Measurements from ENCODE around the gene DPP3.

The DPP3 gene

GRCh38 chr11:66450560-66450959 is 29.7 kb upstream of the DPP3 start:
- H4K91ac ChIP-seq (ENCODE audit: low read depth, low read length, poor library complexity) = no peak overlapping the region
- no peak overlapping the region for H3K4me3 ChIP-seq (ENCODE audit: low read length in 2 of 2)
- no peak overlapping the region for H2AK5ac ChIP-seq (ENCODE audit: low read depth, low read length)
- no peaks in the 10 kb centered on the region for H3K36me3 ChIP-seq (replicated peaks in 1 of 2; ENCODE audit: control insufficient read depth in 2 of 2, insufficient read depth in 2 of 2, low read length in 2 of 2)
- no peak overlapping the region for H2BK12ac ChIP-seq (ENCODE audit: low read length)
- H2BK120ac ChIP-seq (ENCODE audit: low read depth, low read length) = no peak overlapping the region
- no CpG with 5 or more reads among the region's 4 CpGs for WGBS, 2 donors (ENCODE audit: extremely low coverage in 2 of 2, insufficient read length in 2 of 2, insufficient replicate concordance in 1 of 2)
- peaks cover 0 to 11% (median 0%) of the 10 kb centered on the region in 3 experiments for H3K27me3 ChIP-seq (ENCODE audit: control insufficient read depth in 3 of 3, insufficient read depth in 3 of 3, low read depth in 1 of 3, low read length in 3 of 3)
- H3K79me1 ChIP-seq (ENCODE audit: low read depth, low read length) = no peaks in the 10 kb centered on the region
- H3K4me2 ChIP-seq (ENCODE audit: insufficient read depth, low read length, poor library complexity, severe bottlenecking) = no peak overlapping the region
- peaks cover 4 to 5% of the 10 kb centered on the region in 2 donors for H3K9me3 ChIP-seq (replicated peaks in 1 of 2; ENCODE audit: control insufficient read depth in 2 of 2, insufficient read depth in 1 of 2, low read depth in 1 of 2, low read length in 2 of 2)
- no peak overlapping the region for H3K4ac ChIP-seq (ENCODE audit: low read length)
- DNase-seq (ENCODE audit: low spot score) = no peak
- H2BK5ac ChIP-seq (ENCODE audit: low read length) = no peak overlapping the region
- no peak overlapping the region for H3K27ac ChIP-seq (replicated peaks; ENCODE audit: low read length)
- no peaks in the 10 kb centered on the region for H3K4me1 ChIP-seq (ENCODE audit: control insufficient read depth in 2 of 2, insufficient read depth in 1 of 2, low read depth in 1 of 2, low read length in 2 of 2)
- no peak overlapping the region for H3K9ac ChIP-seq (ENCODE audit: low read depth, low read length, poor library complexity)
- H2AFZ ChIP-seq (ENCODE audit: low read length) = no peak overlapping the region
- H3K14ac ChIP-seq (ENCODE audit: low read length) = no peak overlapping the region
- H4K8ac ChIP-seq (ENCODE audit: low read depth, low read length) = no peak overlapping the region
- no peak overlapping the region for H2BK15ac ChIP-seq (ENCODE audit: low read length)
- no peak overlapping the region for H3K23ac ChIP-seq (ENCODE audit: low read depth, low read length, poor library complexity)
- no peak overlapping the region for H3K18ac ChIP-seq (ENCODE audit: low read length)

- no peaks in the 10 kb centered on the region for H3K36me3 ChIP-seq (replicated peaks in 1 of 2; ENCODE audit: control insufficient read depth in 2 of 2, insufficient read depth in 2 of 2, low read length in 2 of 2)
- no CpG with 5 or more reads among the region's 4 CpGs for WGBS, 2 donors (ENCODE audit: extremely low coverage in 2 of 2, insufficient read length in 2 of 2, insufficient replicate concordance in 1 of 2)
- H4K8ac ChIP-seq (ENCODE audit: low read depth, low read length) = no peak overlapping the region
- H3K79me1 ChIP-seq (ENCODE audit: low read depth, low read length) = no peaks in the 10 kb centered on the region
- H2AFZ ChIP-seq (ENCODE audit: low read length) = no peak overlapping the region
- no peaks in the 10 kb centered on the region for H3K4me1 ChIP-seq (ENCODE audit: control insufficient read depth in 2 of 2, insufficient read depth in 1 of 2, low read depth in 1 of 2, low read length in 2 of 2)
- DNase-seq (ENCODE audit: low spot score) = no peak
- H3K4ac ChIP-seq (ENCODE audit: low read length) = no peak overlapping the region
- no peak overlapping the region for H3K18ac ChIP-seq (ENCODE audit: low read length)
- H2AK5ac ChIP-seq (ENCODE audit: low read depth, low read length) = no peak overlapping the region
- no peak overlapping the region for H3K14ac ChIP-seq (ENCODE audit: low read length)
- H3K4me2 ChIP-seq (ENCODE audit: insufficient read depth, low read length, poor library complexity, severe bottlenecking) = no peak overlapping the region
- H3K9ac ChIP-seq (ENCODE audit: low read depth, low read length, poor library complexity) = no peak overlapping the region
- no peak overlapping the region for H3K27ac ChIP-seq (replicated peaks; ENCODE audit: low read length)
- H4K91ac ChIP-seq (ENCODE audit: low read depth, low read length, poor library complexity) = no peak overlapping the region
- no peak overlapping the region for H3K4me3 ChIP-seq (ENCODE audit: low read length in 2 of 2)
- H3K9me3 ChIP-seq (replicated peaks in 1 of 2; ENCODE audit: control insufficient read depth in 2 of 2, insufficient read depth in 1 of 2, low read depth in 1 of 2, low read length in 2 of 2) = peaks cover 4 to 5% of the 10 kb centered on the region in 2 donors
- no peak overlapping the region for H2BK12ac ChIP-seq (ENCODE audit: low read length)
- H2BK15ac ChIP-seq (ENCODE audit: low read length) = no peak overlapping the region
- H2BK5ac ChIP-seq (ENCODE audit: low read length) = no peak overlapping the region
- peaks cover 0 to 11% (median 0%) of the 10 kb centered on the region in 3 experiments for H3K27me3 ChIP-seq (ENCODE audit: control insufficient read depth in 3 of 3, insufficient read depth in 3 of 3, low read depth in 1 of 3, low read length in 3 of 3)
- H3K23ac ChIP-seq (ENCODE audit: low read depth, low read length, poor library complexity) = no peak overlapping the region
- H2BK120ac ChIP-seq (ENCODE audit: low read depth, low read length) = no peak overlapping the region
Measured at GRCh38 chr11:66451663-66452062, 28.6 kb upstream of the DPP3 start.

- Histone ChIP-seq H2BK120ac (ENCODE audit: low read depth, low read length) (no peak overlapping the region), H2BK12ac (ENCODE audit: low read length) (no peak overlapping the region), H3K27me3 (ENCODE audit: control insufficient read depth in 3 of 3, insufficient read depth in 3 of 3, low read depth in 1 of 3, low read length in 3 of 3) (peaks cover 0 to 11% (median 0%) of the 10 kb centered on the region in 3 experiments), H3K4me2 (ENCODE audit: insufficient read depth, low read length, poor library complexity, severe bottlenecking) (no peak overlapping the region), H4K8ac (ENCODE audit: low read depth, low read length) (no peak overlapping the region), H3K14ac (ENCODE audit: low read length) (no peak overlapping the region), H3K79me1 (ENCODE audit: low read depth, low read length) (no peaks in the 10 kb centered on the region), H3K18ac (ENCODE audit: low read length) (no peak overlapping the region), H2AK5ac (ENCODE audit: low read depth, low read length) (no peak overlapping the region), H3K9ac (ENCODE audit: low read depth, low read length, poor library complexity) (no peak overlapping the region), H2BK15ac (ENCODE audit: low read length) (no peak overlapping the region), H3K36me3 (replicated peaks in 1 of 2; ENCODE audit: control insufficient read depth in 2 of 2, insufficient read depth in 2 of 2, low read length in 2 of 2) (no peaks in the 10 kb centered on the region), H3K27ac (replicated peaks; ENCODE audit: low read length) (no peak overlapping the region), H3K23ac (ENCODE audit: low read depth, low read length, poor library complexity) (no peak overlapping the region), H3K4me3 (ENCODE audit: low read length in 2 of 2) (no peak overlapping the region), H3K9me3 (replicated peaks in 1 of 2; ENCODE audit: control insufficient read depth in 2 of 2, insufficient read depth in 1 of 2, low read depth in 1 of 2, low read length in 2 of 2) (peaks cover 4 to 5% of the 10 kb centered on the region in 2 donors), H2BK5ac (ENCODE audit: low read length) (no peak overlapping the region), H3K4ac (ENCODE audit: low read length) (no peak overlapping the region), H2AFZ (ENCODE audit: low read length) (no peak overlapping the region), H3K4me1 (ENCODE audit: control insufficient read depth in 2 of 2, insufficient read depth in 1 of 2, low read depth in 1 of 2, low read length in 2 of 2) (no peaks in the 10 kb centered on the region), H4K91ac (ENCODE audit: low read depth, low read length, poor library complexity) (no peak overlapping the region)
- no peak for DNase-seq (ENCODE audit: low spot score)
- WGBS, 2 donors (ENCODE audit: extremely low coverage in 2 of 2, insufficient read length in 2 of 2, insufficient replicate concordance in 1 of 2) = no CpG with 5 or more reads among the region's 6 CpGs
Measured at GRCh38 chr11:66454247-66454646, 26.0 kb upstream of the DPP3 start.

GRCh38 chr11:66454828-66455227 is 25.4 kb upstream of the DPP3 start:
- H3K18ac ChIP-seq (ENCODE audit: low read length) = no peak overlapping the region
- H2BK15ac ChIP-seq (ENCODE audit: low read length) = no peak overlapping the region
- no peak overlapping the region for H3K27ac ChIP-seq (replicated peaks; ENCODE audit: low read length)
- no CpG with 5 or more reads among the region's 3 CpGs for WGBS, 2 donors (ENCODE audit: extremely low coverage in 2 of 2, insufficient read length in 2 of 2, insufficient replicate concordance in 1 of 2)
- no peaks in the 10 kb centered on the region for H3K36me3 ChIP-seq (replicated peaks in 1 of 2; ENCODE audit: control insufficient read depth in 2 of 2, insufficient read depth in 2 of 2, low read length in 2 of 2)
- no peak overlapping the region for H4K8ac ChIP-seq (ENCODE audit: low read depth, low read length)
- H3K14ac ChIP-seq (ENCODE audit: low read length) = no peak overlapping the region
- H2BK12ac ChIP-seq (ENCODE audit: low read length) = no peak overlapping the region
- no peak overlapping the region for H4K91ac ChIP-seq (ENCODE audit: low read depth, low read length, poor library complexity)
- H3K4ac ChIP-seq (ENCODE audit: low read length) = no peak overlapping the region
- H2BK5ac ChIP-seq (ENCODE audit: low read length) = no peak overlapping the region
- no peak overlapping the region for H2AK5ac ChIP-seq (ENCODE audit: low read depth, low read length)
- peaks cover 0 to 8% (median 0%) of the 10 kb centered on the region in 3 experiments for H3K27me3 ChIP-seq (ENCODE audit: control insufficient read depth in 3 of 3, insufficient read depth in 3 of 3, low read depth in 1 of 3, low read length in 3 of 3)
- H3K9me3 ChIP-seq (replicated peaks in 1 of 2; ENCODE audit: control insufficient read depth in 2 of 2, insufficient read depth in 1 of 2, low read depth in 1 of 2, low read length in 2 of 2) = peaks cover 4 to 5% of the 10 kb centered on the region in 2 donors
- no peak overlapping the region for H3K9ac ChIP-seq (ENCODE audit: low read depth, low read length, poor library complexity)
- H2BK120ac ChIP-seq (ENCODE audit: low read depth, low read length) = no peak overlapping the region
- no peak overlapping the region for H3K4me3 ChIP-seq (ENCODE audit: low read length in 2 of 2)
- no peak overlapping the region for H3K23ac ChIP-seq (ENCODE audit: low read depth, low read length, poor library complexity)
- no peak for DNase-seq (ENCODE audit: low spot score)
- H3K4me1 ChIP-seq (ENCODE audit: control insufficient read depth in 2 of 2, insufficient read depth in 1 of 2, low read depth in 1 of 2, low read length in 2 of 2) = no peaks in the 10 kb centered on the region
- no peak overlapping the region for H2AFZ ChIP-seq (ENCODE audit: low read length)
- H3K4me2 ChIP-seq (ENCODE audit: insufficient read depth, low read length, poor library complexity, severe bottlenecking) = no peak overlapping the region
- no peaks in the 10 kb centered on the region for H3K79me1 ChIP-seq (ENCODE audit: low read depth, low read length)
